Islet of Langerhans (tissue), 1 donor: ENCODE data around the gene MS4A1.
"Not testable (repeated sequence)": the region's sequence is repeated elsewhere in the genome, so short reads cannot be mapped to it uniquely, and the experiment has no call there.

Source experiments
- FAIRE-seq: peaks from one replicate; lab custom pipeline; 2011; peaks lifted over from hg19 to GRCh38; lab: Jason Lieb, UNC

The MS4A1 gene

DNA sequence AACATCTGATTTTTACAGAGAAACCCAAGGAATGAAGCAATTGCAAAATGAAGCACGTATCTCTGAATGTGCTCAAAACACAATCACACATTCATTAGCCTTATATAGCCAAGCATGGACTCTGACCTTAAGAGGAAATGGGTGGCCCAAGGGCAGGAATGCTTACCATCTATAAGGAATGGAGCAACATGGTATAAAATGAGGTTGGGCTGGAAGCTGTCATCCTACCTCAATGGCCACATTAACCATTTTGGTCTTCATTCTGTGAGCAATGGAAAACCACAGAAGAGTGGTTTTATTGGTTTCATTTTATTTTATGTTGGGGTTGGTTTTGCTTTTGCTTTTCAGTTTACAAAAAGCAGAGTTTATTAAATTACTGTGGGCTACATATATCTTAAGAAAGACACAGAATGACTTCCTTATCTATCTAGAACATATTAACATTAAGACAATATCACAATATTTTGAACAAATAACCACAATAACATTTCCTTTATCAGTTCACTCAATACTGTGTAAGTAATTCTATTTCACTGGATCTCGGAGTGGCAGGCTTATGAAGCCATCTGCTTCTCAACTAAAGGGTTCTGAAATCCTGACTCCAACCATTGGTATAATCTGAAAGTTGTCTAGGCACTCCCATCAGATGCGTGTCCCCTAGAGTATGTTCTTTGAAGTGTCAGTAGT, 48.7 kb downstream of the MS4A1 start:
- FAIRE-seq, result no peak

DNA sequence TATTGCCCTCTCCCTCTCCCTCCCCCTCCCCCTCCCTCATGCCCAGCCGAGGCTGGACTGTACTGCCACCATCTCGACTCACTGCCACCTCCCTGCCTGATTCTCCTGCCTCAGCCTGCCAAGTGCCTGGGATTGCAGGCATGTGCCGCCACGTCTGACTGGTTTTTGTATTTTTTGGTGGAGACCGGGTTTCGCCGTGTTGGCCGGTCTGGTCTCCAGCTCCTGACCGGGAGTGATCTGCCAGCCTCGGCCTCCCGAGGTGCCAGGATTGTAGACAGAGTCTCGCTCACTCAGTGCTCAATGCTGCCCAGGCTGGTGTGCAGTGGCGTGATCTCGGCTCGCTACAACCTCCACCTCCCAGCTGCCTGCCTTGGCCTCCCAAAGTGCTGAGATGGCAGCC, 54.0 kb downstream of the MS4A1 start:
- FAIRE-seq, result not testable (repeated sequence)

DNA sequence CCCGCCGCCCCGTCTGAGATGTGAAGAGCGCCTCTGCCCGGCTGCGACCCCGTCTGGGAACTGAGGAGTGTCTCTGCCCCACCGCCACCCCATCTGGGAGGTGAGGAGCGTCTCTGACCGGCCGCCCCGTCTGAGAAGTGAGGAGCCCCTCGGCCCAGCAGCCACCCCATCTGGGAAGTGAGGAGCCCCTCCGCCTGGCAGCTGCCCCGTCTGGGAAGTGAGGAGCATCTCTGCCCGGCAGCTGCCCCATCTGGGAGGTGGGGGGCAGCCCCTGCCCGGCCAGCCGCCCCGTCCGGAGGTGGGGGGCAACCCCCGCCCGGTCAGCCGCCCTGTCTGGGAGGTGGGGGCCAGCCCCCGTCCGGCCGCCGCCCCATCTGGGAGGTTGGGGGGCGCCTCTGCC, 54.6 kb downstream of the MS4A1 start:
- FAIRE-seq, result not testable (repeated sequence)

DNA sequence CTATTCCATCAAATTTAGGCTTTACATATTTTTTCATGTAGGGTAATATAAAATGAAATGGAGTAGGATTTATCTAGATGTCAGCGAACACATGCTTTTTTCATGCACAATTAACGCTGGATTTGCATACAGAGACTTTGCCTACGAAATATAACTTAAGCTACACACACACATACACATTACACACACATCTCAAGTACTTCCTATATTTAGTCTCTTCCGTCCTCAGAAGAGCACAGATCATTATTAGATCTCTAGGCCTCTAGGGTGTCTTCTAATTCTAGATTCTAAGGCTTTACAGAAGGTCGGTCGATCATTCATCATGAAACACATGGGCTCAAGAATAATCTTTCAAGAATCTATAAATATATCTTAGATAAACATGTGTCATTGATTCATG, 55.7 kb downstream of the MS4A1 start:
- FAIRE-seq, result no peak

- FAIRE-seq, result no peak
Measured at GRCh38 chr11:60512651-60513225, 57.1 kb downstream of the MS4A1 start.

- no peak for FAIRE-seq
Measured at GRCh38 chr11:60513496-60514460, 58.1 kb downstream of the MS4A1 start.

- FAIRE-seq, result no peak
Measured at GRCh38 chr11:60515144-60515855, 59.7 kb downstream of the MS4A1 start, which contains the start of gene MS4A13. Gene MS4A13 (plus strand): TSS chr11:60515392. CDS start chr11:60518084, 2,692 bp downstream.
